ENCODE data around the gene FAM241B. TPM values are rescaled to one million over a fixed set of nuclear protein-coding genes. Genes with fewer than 3 reads are reported as not detected.

Gene FAM241B
- total RNA-seq, 4 donors from 2014 or later: 0.84 to 2.3 (median 1.8) TPM

DNA sequence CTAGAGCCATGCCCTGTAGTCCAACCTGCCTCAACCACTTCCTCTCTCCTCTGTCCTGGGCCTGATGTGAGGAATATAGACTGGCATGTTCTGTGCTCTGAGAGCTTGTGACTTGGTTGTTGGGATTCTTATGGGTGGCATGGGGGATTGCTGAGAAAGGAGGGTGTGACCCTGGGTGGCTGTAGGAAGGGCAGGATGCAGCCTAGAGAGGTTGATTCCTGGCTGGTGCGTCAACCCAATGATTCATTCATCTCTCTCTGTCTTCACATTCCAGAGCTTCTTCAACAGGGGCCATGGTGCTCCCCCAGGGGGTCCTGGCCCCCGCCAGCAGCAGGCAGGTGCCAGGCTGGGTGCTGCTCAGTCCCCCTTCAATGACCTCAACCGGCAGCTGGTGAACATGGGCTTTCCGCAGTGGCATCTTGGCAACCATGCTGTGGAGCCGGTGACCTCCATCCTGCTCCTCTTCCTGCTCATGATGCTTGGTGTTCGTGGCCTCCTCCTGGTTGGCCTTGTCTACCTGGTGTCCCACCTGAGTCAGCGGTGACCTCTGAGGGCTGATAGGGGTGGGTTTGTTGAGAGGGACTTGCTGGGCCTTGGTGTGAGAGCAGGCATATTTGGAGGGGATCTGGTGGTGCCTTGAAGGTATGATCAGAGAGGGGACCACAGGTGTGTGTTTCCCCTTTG, 2.6 kb downstream of the FAM241B start:
- no peak for TF ChIP-seq CTCF (IDR thresholded peaks at IDR 0.05)
- ATAC-seq (ENCODE audit: low FRiP score) (no peak), DNase-seq (ENCODE audit: low spot score) (no peak)

DNA sequence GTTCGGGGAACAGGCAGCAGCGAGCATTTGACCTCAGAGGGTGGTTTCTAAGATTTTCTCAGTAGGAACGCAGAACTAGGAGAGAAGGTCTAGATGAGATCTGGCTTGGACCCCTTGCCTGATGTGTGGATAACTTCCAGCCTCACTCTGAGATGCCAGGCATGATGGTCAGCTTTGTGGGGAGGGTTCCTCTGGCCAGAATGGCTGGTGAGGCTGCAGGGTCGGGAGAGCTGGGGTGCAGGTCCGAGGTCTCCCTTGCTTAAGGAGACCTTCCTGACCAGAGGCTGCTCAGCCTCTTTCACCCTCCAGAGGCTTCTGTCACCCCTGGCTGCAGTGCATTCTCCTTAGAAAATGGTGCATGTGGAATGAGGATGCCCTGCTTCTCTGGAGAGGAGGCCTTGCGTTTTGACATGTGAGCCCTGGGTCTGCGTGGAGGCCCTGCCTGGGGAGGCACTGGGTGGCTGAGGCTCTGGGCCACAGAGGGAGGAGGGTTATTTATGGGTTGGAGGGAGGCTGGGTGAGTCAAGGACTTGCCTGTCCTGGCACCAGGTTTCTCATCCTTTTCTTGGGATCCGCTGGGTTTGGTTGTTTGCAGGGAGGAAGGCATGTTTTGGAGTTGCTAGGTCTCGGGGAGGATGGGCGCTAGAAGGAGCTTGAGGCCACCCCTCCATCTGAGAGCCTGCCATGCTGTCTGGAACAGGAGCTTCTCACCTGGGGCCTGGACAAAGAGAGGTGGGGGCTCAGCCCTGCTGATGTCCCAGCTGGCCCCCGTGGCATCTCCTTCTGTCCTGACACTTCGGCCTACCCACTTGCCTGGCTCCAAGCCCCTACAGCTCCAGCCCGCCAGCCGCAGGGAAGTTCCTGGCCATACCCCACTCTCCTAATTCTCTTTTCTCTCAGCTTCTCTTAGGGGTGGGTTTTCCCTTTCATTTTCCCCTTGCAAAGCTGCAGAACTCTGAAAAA, 3.9 kb downstream of the FAM241B start:
- no peak for ATAC-seq (ENCODE audit: low FRiP score)
- no peak for DNase-seq (ENCODE audit: low spot score)
- no peak for TF ChIP-seq CTCF (IDR thresholded peaks at IDR 0.05)

DNA sequence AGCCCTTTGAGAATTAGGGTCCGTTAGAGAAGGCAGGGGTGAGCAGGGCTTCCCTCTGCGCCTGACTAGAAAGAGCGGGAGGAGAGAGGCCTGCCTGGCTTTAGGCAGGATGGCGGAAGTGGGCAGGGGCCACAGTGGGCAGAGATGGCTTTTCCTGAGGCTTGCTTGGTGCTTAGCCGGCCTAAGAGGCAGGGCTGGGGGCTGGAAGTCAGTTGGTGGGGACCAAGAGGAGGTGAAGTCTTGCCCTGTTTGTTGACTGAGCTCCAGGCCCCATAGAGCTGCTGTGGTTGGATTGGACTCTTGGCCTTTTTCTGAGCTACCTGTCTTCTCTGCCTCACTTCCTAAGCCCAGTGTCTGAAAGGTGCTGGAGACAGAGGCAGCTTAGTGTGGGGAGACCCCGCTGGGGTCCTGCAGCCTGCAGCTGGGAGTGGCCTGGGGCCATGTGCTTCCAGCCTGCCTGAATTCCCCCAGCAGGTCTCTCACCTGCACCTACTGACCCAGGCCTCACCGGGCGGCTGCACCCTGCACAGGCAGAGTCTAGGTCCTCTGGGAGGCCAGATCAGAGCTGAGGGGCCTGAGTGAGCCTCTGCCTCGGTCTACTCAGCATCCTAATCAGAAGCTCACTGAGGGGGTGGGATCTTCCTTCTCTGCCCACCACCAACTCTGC, 4.8 kb downstream of the FAM241B start:
- DNase-seq (ENCODE audit: low spot score): no peak
- TF ChIP-seq CTCF (IDR thresholded peaks at IDR 0.05): no peak
- ATAC-seq (ENCODE audit: low FRiP score): no peak

- ATAC-seq (ENCODE audit: low FRiP score): no peak
- no peak for DNase-seq (ENCODE audit: low spot score)
- TF ChIP-seq CTCF (IDR thresholded peaks at IDR 0.05): no peak
Observed at GRCh38 chr10:69635428-69636272, 5.6 kb downstream of the FAM241B start.

DNA sequence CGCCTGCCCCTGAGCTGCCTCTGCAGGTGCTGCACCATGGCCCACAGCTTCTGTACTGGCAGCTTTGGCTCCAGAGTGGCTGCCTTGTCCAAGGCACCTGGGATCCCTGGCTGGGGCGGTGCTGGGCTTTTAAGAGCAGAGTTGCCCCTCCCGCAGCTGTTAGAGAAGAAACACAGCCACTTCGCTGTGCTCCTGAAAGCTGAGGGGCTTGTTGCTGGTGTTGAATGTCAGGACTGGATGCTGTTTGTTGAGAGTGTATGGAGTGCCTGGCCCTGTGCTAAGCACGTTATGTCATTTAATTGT, 6.2 kb downstream of the FAM241B start:
- no peak for DNase-seq (ENCODE audit: low spot score)
- no peak for ATAC-seq (ENCODE audit: low FRiP score)
- TF ChIP-seq CTCF (IDR thresholded peaks at IDR 0.05): no peak

Data from omental fat pad (tissue), 4 donors.